K562 (cell line): ENCODE results near the gene GNAT2. TPM values are rescaled to one million over a fixed set of nuclear protein-coding genes. Genes with fewer than 3 reads are reported as not detected.

Experiments
- CHCHD3 ChIP-seq: fragments of 250-450 bp; sonication (Bioruptor Pico); IDR thresholded peaks from 2 replicates; pipeline ENCODE4 v2.1.2; 2022; ENCODE audit warnings: mild to moderate bottlenecking
- ETV5 ChIP-seq: sonication (generic); formaldehyde crosslinking; IDR thresholded peaks from 2 replicates; pipeline ENCODE4 v1.4.0; 2020; ENCODE audit warnings: low read depth, mild to moderate bottlenecking, missing genetic modification reagents
- PCBP2 ChIP-seq: fragments of 200-400 bp; formaldehyde crosslinking; IDR thresholded peaks from 2 replicates; pipeline ENCODE4 v1.6.1; 2018; ENCODE audit warnings: low read length, low read depth, mild to moderate bottlenecking, moderate library complexity; ENCODE audit not compliant: poor library complexity, severe bottlenecking
- POLR2H ChIP-seq: IDR thresholded peaks from 2 replicates; pipeline ENCODE4 v1.6.1; 2016; ENCODE audit warnings: missing genetic modification characterization, low read depth, mild to moderate bottlenecking, control low read depth, missing compliant biosample characterization, moderate library complexity
- TCF7 ChIP-seq: sonication (generic); IDR thresholded peaks from 2 replicates; pipeline ENCODE4 v1.6.1; 2016; ENCODE audit warnings: antibody characterized with exemption, borderline replicate concordance
- TCF7L2 ChIP-seq: fragments of 150-350 bp; IDR thresholded peaks from 2 replicates; pipeline ENCODE4 v1.6.1; 2016; ENCODE audit warnings: low read depth, mild to moderate bottlenecking, low read length, moderate library complexity
- THAP12 ChIP-seq: fragments of 250-450 bp; sonication (Bioruptor Pico); IDR thresholded peaks from 2 replicates; pipeline ENCODE4 v1.9.0; 2021; ENCODE audit warnings: mild to moderate bottlenecking, inconsistent platforms
- TOE1 ChIP-seq, 2 experiments: fragments of 450-650 bp in 1 of 2; sonication (generic) in 1 of 2; formaldehyde crosslinking in 1 of 2; IDR thresholded peaks; 2 replicates each; pipeline versions ENCODE4 v1.7.1 to v1.8.0; 2016 to 2022; ENCODE audit warnings: borderline replicate concordance in 2 of 2, mild to moderate bottlenecking in 2 of 2, antibody characterized with exemption in 1 of 2, inconsistent platforms in 1 of 2, low read depth in 1 of 2, missing genetic modification reagents in 1 of 2, moderate library complexity in 1 of 2
- ZBTB12 ChIP-seq: fragments of 250-450 bp; sonication (Bioruptor Pico); IDR thresholded peaks from 2 replicates; pipeline ENCODE4 v1.4.0; 2020
- ZNF12 ChIP-seq: sonication (generic); formaldehyde crosslinking; IDR thresholded peaks from 2 replicates; pipeline ENCODE4 v1.4.0; 2020; ENCODE audit warnings: mild to moderate bottlenecking, missing genetic modification reagents
- ZNF24 ChIP-seq: fragments of 450-650 bp; IDR thresholded peaks from 2 replicates; pipeline ENCODE4 v1.6.1; 2016
- ZNF311 ChIP-seq: fragments of 250-450 bp; sonication (Bioruptor Pico); IDR thresholded peaks from 2 replicates; pipeline ENCODE4 v1.4.0; 2020; ENCODE audit warnings: mild to moderate bottlenecking, moderate library complexity
- ZNF408 ChIP-seq: fragments of 250-450 bp; sonication (Bioruptor Pico); IDR thresholded peaks from 2 replicates; pipeline ENCODE4 v1.4.0; 2020; ENCODE audit warnings: low read depth, mild to moderate bottlenecking, moderate library complexity
- ZNF445 ChIP-seq: fragments of 250-450 bp; sonication (Bioruptor Pico); IDR thresholded peaks from 2 replicates; pipeline ENCODE4 v1.4.0; 2020; ENCODE audit warnings: low read depth, mild to moderate bottlenecking, moderate library complexity
- ZNF79 ChIP-seq: fragments of 250-450 bp; sonication (Bioruptor Pico); IDR thresholded peaks from 2 replicates; pipeline ENCODE4 v1.4.0; 2020; ENCODE audit warnings: low read depth, mild to moderate bottlenecking, moderate library complexity
- polyA plus RNA-seq, 8 experiments: library from polyadenylated mRNA; depleted of rRNA in 4 of 8; stranded (reverse) in 5 of 8; unstranded in 3 of 8; fragments of >200 nt; fragmentation: Nextera tagmentation in 2 of 8; fragmentation: Illumina TruSeq in 1 of 8; extraction: Ambion mirVana in 2 of 8; extraction: Trizol in 1 of 8; gene quantifications; 2 replicates each; pipeline versions ENCODE4 v1.2.1 to v1.2.3, GENCODE V29; 2011 to 2014; ENCODE audit warnings: inconsistent platforms in 1 of 8, missing spikeins in 1 of 8
- total RNA-seq, 7 experiments: library from RNA; depleted of rRNA in 6 of 7; stranded (reverse); fragments of >200 nt in 6 of 7; fragmentation: Illumina TruSeq in 2 of 7; extraction: Trizol in 2 of 7; gene quantifications; 2 replicates each; pipeline versions ENCODE4 v1.2.1 to v1.2.3, GENCODE V29; 2011 to 2021; ENCODE audit warnings: low replicate concordance in 1 of 7
- TF ChIP-seq, protein P1 (sequence below), 2 experiments: fragments of 450-650 bp; IDR thresholded peaks; 2 replicates each; pipeline ENCODE4 v1.6.1; 2016; ENCODE audit warnings: mild to moderate bottlenecking in 2 of 2, borderline replicate concordance in 1 of 2, low read depth in 1 of 2, moderate library complexity in 1 of 2

The GNAT2 gene
- total and polyA plus RNA-seq, 9 of the 15 experiments (the other 6 are each of a cell fraction or from before 2014, with no cell fraction given) = 0.06 to 0.52 (median 0.24) TPM; not detected in 1

- TF ChIP-seq PCBP2 (no peak), ZNF24 (peak; percentile 39; the same call in 1 of the 2 replicates), ZNF79 (no peak), ZNF408 (CRISPR knock-in tag) (no peak), ETV5 (CRISPR knock-in tag) (no peak), ZNF311 (CRISPR knock-in tag) (no peak), TCF7 (0 out of 2 replicates have a peak, but pooled peaks have one; percentile 32), ZBTB12 (CRISPR knock-in tag) (no peak), ZNF12 (no peak), CHCHD3 (CRISPR knock-in tag) (no peak), ZNF445 (CRISPR knock-in tag) (no peak), POLR2H (no peak), THAP12 (CRISPR knock-in tag) (peak; percentile 47; the same call in 1 of the 2 replicates), TOE1 (IDR thresholded peaks at IDR 0.05; ENCODE audit: borderline replicate concordance) (no peak), TOE1 (CRISPR knock-in tag; IDR thresholded peaks at IDR 0.05; ENCODE audit: borderline replicate concordance, low read depth) (no peak), TCF7L2 (no peak)
- TF ChIP-seq, protein P1, sequence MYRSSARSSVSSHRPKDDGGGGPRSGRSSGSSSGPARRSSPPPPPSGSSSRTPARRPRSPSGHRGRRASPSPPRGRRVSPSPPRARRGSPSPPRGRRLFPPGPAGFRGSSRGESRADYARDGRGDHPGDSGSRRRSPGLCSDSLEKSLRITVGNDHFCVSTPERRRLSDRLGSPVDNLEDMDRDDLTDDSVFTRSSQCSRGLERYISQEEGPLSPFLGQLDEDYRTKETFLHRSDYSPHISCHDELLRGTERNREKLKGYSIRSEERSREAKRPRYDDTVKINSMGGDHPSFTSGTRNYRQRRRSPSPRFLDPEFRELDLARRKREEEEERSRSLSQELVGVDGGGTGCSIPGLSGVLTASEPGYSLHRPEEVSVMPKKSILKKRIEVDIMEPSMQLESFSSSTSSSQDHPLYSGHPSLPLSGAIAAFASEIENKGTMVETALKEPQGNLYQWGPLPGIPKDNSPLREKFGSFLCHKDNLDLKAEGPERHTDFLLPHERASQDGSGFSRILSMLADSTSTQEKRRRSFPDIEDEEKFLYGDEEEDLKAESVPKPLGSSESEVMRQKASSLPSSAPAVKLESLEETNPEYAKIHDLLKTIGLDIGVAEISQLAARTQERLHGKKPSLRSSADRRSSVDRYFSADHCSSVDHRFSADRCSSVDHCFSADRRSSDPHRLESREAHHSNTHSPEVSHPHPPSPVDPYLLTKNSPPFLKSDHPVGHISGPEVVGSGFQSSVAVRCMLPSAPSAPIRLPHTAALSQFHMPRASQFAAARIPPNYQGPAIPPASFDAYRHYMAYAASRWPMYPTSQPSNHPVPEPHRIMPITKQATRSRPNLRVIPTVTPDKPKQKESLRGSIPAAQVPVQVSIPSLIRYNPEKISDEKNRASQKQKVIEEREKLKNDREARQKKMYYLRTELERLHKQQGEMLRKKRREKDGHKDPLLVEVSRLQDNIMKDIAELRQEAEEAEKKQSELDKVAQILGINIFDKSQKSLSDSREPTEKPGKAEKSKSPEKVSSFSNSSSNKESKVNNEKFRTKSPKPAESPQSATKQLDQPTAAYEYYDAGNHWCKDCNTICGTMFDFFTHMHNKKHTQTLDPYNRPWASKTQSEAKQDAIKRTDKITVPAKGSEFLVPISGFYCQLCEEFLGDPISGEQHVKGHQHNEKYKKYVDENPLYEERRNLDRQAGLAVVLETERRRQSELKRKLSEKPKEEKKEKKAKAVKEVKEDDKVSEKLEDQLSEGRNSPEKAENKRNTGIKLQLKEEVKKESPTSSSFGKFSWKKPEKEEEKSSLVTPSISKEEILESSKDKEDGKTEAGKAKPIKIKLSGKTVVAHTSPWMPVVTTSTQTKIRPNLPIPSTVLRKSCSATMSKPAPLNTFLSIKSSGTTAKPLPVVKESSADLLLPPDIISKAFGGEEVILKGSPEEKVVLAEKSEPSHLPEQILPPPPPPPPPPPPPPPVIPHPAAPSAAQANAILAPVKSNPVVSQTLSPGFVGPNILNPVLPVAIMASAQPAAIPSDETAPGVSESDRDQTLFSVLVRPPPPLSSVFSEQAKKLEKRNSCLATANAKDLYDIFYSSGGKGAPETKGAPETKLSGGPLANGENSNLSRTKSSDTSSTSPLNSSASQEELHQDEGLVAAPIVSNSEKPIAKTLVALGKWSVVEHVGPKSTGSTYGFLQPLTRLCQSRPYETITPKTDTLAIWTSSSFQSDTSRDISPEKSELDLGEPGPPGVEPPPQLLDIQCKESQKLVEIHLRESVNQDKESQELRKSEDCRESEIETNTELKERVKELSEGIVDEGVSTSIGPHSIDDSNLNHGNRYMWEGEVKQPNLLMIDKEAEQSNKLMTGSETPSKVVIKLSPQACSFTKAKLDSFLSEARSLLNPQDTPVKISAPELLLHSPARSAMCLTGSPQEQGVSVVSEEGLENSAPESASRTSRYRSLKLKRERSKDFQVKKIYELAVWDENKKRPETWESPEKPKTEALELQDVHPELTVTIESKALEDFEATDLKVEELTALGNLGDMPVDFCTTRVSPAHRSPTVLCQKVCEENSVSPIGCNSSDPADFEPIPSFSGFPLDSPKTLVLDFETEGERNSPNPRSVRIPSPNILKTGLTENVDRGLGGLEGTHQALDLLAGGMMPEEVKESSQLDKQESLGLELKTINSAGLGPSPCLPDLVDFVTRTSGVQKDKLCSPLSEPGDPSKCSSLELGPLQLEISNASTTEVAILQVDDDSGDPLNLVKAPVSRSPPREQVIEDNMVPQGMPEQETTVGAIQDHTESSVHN (IDR thresholded peaks at IDR 0.05; ENCODE audit: borderline replicate concordance in 1 of 2, low read depth in 1 of 2) = no peak
Measured at GRCh38 chr1:109620841-109621286, 1.4 kb upstream of the GNAT2 start (continued).
